GM13977 (cell line): Measurements from ENCODE around the gene C6orf132.

Source experiments
- DNase-seq: peaks from one replicate; pipeline ENCODE4 v3.0.0; 2012; ENCODE audit warnings: low spot score
- CTCF ChIP-seq: IDR thresholded peaks from 2 replicates; pipeline ENCODE4 v1.5.1; 2012; ENCODE audit warnings: mild to moderate bottlenecking, control low read depth; ENCODE audit not compliant: insufficient read depth; ENCODE audit errors: extremely low read depth, missing control alignments
- in situ Hi-C: fragments of 300-500 bp; cut with MboI; formaldehyde crosslinking; loops from one replicate; pipeline ENCODE4 v1.12.0; 2022; ENCODE audit warnings: low sequenced_read_pairs, low pct_unique_long_range_greater_than_20kb, mixed read lengths, inconsistent platforms; ENCODE audit not compliant: unreplicated experiment

C6orf132 gene

GRCh38 chr6:42103216-42103615 lies 39.2 kb downstream of the C6orf132 start:
- no peak for DNase-seq
- in situ Hi-C loops: no loop called here
- TF ChIP-seq CTCF: no peak

- in situ Hi-C loops: no loop called here
- TF ChIP-seq CTCF: no peak
- DNase-seq: no peak
Observed at GRCh38 chr6:42101186-42101657, 41.2 kb downstream of the C6orf132 start.

- no peak for DNase-seq
- in situ Hi-C loops: no loop called here
- TF ChIP-seq CTCF: no peak
Observed at GRCh38 chr6:42100029-42100901, 42.2 kb downstream of the C6orf132 start.

GRCh38 chr6:42099340-42100028 lies 42.9 kb downstream of the C6orf132 start:
- no peak for DNase-seq
- in situ Hi-C loops: no loop called here

GRCh38 chr6:42095776-42096541 lies 46.5 kb downstream of the C6orf132 start:
- no peak for TF ChIP-seq CTCF
- no peak for DNase-seq
- in situ Hi-C loops: no loop called here

More at GRCh38 chr6:42099340-42100028, 42.9 kb downstream of the C6orf132 start:
- TF ChIP-seq CTCF: no peak

GRCh38 chr6:42095094-42095493 lies 47.3 kb downstream of the C6orf132 start:
- in situ Hi-C loops: no loop called here
- no peak for TF ChIP-seq CTCF
- DNase-seq: no peak
